Bladder microvascular endothelial cell (primary cell): ENCODE results near the gene VWCE. TPM values are rescaled to one million over a fixed set of nuclear protein-coding genes. Genes with fewer than 3 reads are reported as not detected.

Experiments used
- total RNA-seq: library from RNA; depleted of rRNA; stranded (reverse); fragments of >200 nt; gene quantifications from 2 replicates; pipeline ENCODE4 v1.2.3, GENCODE V29; 2014

Gene VWCE
- 5.0 and 13.3 TPM in 2 replicates for total RNA-seq

DNA sequence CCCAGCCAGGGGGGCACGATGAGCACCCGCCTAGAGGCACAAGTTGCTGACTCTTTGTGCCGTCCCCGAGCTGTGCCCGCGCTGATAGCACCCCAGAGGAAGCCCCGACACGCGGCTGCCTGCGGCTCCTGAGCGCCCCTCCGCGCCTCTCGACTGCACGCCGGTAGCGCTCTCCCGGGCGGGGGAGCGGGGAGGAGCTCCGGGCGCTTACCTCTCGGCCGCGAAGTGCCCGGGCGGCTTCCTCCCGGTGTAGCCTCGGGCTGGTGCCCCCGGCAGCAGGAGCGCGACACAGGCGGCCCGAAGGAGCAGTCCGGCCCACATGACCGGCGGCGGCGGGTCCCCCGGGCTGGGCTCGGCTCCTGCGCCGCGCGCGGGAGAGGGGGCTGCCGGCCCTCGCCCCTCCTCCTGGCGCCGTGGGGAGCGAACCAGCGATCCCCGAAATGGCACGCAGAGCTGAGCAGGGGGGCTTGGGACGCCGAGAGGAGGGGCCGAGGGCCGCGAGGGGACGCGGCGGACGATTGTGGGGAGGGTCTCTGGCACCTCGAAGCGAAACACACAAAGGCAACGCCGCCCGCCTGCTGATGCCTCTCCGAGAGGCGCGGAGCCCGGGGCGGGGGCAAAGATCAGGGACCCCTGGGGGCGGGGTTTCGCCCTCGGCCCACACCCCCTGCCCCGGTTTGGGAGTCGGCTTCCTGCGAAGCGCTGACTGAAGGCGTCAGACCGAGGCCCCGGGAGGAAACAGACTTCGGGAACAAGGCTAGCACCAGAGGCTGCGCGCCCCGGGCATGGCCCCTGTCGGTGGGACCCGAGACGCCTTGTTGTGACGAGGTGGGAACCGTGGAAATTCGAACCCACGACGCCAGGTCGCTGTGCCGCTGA, at the start of gene VWCE:
VWCE (minus strand) TSS at position 600 of the 879 bp plus-strand sequence; CDS start at position 321, 279 bp downstream.

GRCh38 chr11:61332797-61333549, 37.9 kb upstream of the VWCE start, which contains the start of the genes DDB1 and TKFC:
Gene DDB1 (minus strand): TSS chr11:61333105. CDS start chr11:61332968, 137 bp downstream.
Gene TKFC (plus strand): TSS chr11:61333228. CDS start chr11:61334729, 1,501 bp downstream.

DNA sequence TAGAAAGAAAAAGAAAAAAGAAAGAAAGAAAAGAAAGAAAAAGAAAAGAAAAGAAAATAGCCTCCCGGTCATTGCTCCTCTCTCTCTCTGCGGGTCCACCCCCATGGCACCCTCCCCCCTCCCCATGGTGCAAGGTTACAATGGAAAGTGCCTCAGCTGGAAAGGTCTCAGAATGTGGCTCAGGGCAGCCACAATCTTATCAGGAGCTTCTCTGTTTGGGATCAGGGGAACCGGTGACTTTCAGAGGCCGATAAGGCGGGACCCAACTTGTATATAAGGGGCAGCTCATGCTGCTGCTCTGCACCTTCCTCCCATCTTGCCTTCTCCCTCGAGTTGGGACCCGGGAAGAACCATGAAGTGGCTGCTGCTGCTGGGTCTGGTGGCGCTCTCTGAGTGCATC, 54.2 kb downstream of the VWCE start, which contains the start of gene PGA5:
PGA5 (plus strand) TSS at position 301 of the 400 bp plus-strand sequence; CDS start at position 353, 52 bp downstream.

GRCh38 chr11:61222047-61222446, 73.1 kb downstream of the VWCE start, which contains the start of gene PGA4:
Gene PGA4 (plus strand): TSS chr11:61222347. CDS start chr11:61222401, 54 bp downstream.

Other genes with a start within 250 kb of the VWCE start
- gene CD5, start 192.8 kb downstream of the VWCE start, total RNA-seq: not detected in 2 replicates
- gene VPS37C, start 133.9 kb downstream of the VWCE start, total RNA-seq: 5.3 and 11.0 TPM in 2 replicates
- not detected in 2 replicates for gene PGA3, start 91.8 kb downstream of the VWCE start, total RNA-seq
- not detected in 2 replicates for gene PGA4, start 73.0 kb downstream of the VWCE start, total RNA-seq
- not detected in 2 replicates for gene PGA5, start 54.1 kb downstream of the VWCE start, total RNA-seq
- gene DDB1, start 37.8 kb upstream of the VWCE start, total RNA-seq: 248 and 297 TPM in 2 replicates
- gene TKFC, start 37.9 kb upstream of the VWCE start, total RNA-seq: 13.9 and 27.8 TPM in 2 replicates
- gene CYB561A3, start 66.6 kb upstream of the VWCE start, total RNA-seq: 32.2 and 77.0 TPM in 2 replicates
- 5.5 and 16.6 TPM in 2 replicates for gene TMEM138, start 67.1 kb upstream of the VWCE start, total RNA-seq
- gene TMEM216, start 97.3 kb upstream of the VWCE start, total RNA-seq: 7.6 and 10.7 TPM in 2 replicates
- 7.6 and 22.0 TPM in 2 replicates for gene CPSF7, start 134.7 kb upstream of the VWCE start, total RNA-seq
- 36.8 and 41.8 TPM in 2 replicates for gene SDHAF2, start 134.8 kb upstream of the VWCE start, total RNA-seq
- gene LRRC10B, start 213.4 kb upstream of the VWCE start, total RNA-seq: not detected in 2 replicates